CD4-positive, alpha-beta T cell treated with Interleukin-2 at 100 ng/mL for 4 hours (primary cell): ENCODE measurements around the gene CHKA.
"Not testable (repeated sequence)": the region's sequence is repeated elsewhere in the genome, so short reads cannot be mapped to it uniquely, and the experiment has no call there.

Experiments
- DNase-seq: peaks from one replicate; pipeline ENCODE4 v3.0.0-alpha.2; 2020; ENCODE audit warnings: low spot score

CHKA gene

DNA sequence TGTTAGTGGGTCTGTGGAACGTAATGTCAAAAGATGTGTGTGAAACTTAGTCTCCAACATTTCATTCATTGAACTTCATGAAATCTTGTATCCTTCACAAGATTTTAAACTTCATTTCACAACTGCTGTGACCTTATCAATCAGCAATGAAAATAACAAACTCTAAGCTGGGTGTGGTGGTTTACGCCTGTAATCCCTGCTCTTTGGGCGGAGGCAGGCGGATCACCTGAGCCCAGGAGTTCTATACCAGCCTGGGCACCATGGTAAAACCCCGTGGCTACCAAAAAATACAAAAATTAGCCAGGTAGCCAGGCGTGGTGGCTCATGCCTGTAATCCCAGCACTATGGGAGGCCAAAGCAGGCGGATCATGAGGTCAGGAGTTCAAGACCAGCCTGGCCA, 5.1 kb downstream of the CHKA start:
- DNase-seq: no peak

DNA sequence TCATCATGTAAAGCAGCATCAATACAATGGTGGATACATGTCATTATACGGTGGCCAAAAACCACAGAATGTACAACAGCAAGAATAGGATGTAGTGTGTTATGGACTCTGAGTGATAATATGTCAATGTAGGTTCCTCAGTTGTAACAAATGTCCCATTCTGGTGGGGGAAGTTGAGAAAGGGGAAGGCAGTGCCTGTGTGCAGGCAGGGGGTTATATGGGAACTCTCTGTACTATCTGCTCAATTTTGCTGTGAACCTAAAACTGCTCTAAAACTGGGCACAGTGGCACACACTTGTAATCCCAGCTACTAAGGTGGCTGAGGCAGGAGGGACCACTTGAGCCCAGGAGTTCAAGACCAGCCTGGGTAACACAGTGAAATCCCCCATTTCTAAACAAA, 5.9 kb downstream of the CHKA start:
- no peak for DNase-seq

- no peak for DNase-seq
Observed at GRCh38 chr11:68113986-68114385, 7.2 kb downstream of the CHKA start.

GRCh38 chr11:68107689-68108088, 13.5 kb downstream of the CHKA start:
- no peak for DNase-seq

DNA sequence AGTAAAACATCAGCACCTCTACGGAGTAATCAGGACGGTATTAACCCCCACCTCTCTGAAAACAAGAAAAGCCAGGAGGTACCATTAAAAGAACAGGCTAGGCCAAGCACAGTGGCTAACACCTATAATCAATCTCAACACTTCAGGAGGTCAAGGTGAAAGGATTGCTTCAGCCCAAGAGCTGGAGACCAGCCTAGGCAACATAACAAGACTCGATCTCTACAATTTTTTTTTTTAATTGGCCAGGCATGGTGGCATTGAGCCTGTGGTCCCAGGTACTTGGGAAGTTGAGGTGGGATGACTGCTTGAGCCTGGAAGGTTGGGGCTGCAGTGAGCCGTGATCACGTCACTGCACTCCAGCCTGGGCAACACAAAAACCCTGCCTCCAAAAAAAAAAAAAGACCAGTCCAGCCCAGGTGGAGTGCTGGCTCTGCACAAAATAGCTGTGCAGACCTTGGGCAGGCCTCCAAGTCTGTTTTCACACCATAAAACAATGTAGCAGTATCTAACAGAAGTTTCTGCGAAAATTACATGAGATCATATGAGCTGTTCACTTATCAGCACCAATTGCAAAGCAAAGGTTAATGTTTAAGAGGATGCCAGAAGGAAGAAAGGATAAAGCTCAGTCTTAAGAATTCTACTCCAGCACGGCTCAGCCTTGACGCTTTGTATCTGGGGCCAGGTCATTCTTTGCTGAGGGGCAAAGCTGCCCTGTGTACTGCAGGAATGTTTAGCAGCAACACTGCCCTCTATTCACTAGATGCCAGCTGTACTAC, 14.8 kb downstream of the CHKA start:
- DNase-seq: no peak

DNA sequence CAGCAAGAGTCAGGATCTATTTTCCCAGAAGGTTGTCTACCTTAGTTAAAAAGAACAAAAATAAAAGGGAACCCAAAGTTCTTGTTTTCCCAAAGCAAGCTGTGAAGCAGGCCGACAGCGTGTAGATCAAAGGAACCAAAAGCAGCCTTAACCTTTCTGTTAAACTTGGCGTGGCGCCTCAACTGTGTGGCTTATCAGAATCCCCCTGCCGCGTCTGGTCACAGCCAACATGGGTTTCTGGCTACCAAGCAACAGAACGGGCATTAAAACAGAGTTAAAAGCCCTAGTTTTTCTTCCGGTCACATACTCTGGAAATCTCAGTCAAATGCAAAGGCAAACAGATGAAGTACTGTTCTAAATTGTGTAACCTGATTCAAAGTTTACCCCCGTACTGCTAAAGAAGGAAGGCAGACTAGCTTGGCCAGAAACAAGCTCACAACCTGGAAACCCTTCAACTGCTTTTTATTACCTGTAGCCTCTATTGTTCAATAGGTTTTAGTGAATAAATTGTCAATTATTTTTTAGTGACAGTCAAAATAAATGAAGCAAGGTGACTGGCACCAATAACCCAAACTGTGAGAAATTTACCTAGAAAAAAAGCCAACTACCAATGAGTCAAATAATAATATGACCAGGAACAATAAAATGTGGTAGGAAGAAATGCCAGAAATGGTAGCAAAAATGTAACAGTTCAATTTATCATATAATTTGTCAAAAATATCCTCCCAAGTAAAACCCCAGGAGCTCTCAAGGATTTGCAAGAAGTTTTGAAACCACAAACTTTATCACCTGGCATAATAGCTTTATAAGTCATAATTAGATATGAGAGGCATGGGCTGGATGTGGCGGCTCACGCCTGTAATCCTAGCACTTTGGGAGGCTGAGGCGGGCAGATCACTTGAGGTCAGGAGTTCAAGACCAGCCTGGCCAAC, 21.4 kb downstream of the CHKA start:
- DNase-seq: peak; percentile 22

GRCh38 chr11:68099057-68099456, 22.1 kb downstream of the CHKA start:
- DNase-seq: no peak

- DNase-seq: no peak
Observed at GRCh38 chr11:68096962-68097361, 24.2 kb downstream of the CHKA start.

DNA sequence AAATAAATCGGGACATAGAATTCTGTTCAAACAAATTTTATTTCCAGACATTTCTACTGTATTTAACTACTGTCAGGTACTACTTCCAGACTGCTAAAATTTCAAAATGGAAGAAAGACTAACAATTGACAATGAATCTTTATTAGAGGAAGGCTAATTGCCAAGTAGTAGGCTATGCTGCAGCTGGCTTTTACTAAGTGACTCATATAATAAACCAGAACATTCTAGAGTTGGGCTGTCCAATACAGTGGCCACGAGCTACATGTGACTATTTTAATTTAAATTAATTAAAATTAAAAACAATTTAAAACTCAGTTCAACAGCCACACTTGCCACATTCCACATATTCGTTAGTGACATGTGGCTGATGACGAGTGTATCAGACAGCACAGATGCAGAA, 27.6 kb downstream of the CHKA start:
- no peak for DNase-seq

GRCh38 chr11:68092946-68093345, 28.2 kb downstream of the CHKA start:
- not testable (repeated sequence) for DNase-seq

- no peak for DNase-seq
Observed at GRCh38 chr11:68092411-68092810, 28.8 kb downstream of the CHKA start.

DNA sequence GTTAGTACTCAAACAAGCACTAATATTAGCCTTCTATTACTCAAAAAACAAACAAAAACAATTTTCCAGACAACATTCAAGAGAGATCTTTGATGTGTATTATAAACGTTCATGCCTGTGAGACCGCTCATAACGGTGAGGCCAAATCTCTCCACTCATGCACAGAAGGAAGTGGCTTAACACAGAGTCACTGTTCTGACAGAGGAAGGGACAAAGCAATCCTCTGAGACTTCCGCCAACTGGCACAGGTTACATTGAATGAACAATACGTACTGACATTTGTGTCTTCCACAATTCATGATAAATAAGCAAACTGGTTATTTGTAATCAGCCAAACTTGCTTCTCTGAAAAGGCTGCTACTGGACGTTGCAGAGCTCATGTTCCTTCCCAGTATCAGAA, 30.5 kb downstream of the CHKA start:
- DNase-seq: no peak

DNA sequence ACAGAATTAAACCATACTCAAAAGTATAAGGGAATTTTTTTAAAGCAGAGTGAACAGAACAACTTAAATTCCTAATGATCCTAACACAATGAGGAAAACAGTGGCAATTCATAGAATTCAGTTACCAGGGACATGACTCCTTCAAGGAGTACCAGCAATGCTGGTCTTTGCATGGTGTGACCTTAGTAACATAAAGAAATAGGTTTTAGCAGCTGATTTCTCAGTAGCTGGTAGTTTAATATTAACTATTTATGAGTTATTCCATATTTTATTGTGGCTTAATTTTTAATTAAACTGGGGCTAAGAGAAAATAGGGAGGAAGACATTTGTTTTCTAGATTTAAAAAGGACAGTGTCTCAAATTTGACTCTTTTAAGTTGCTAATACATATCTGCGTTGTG, 30.9 kb downstream of the CHKA start:
- DNase-seq: no peak

DNA sequence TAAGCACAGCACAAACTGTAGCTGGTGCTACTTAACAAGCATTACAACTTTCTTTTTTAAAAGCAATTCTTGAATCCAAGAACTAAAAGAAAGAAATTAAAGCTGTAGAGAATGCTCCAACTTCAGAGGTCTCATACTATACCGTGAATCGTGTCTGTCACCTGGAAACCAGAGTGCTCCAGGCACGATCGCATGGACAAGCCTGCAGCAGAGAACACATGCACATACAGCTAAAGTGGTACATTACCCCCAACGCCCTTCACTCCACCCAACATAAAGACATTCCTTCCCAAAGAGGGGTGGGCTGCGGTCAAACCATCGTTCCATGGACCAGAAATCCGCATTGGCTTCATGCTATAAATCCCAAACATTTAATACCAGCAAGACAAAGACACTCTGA, 31.5 kb downstream of the CHKA start:
- DNase-seq: no peak

GRCh38 chr11:68083517-68083916, 37.7 kb downstream of the CHKA start:
- no peak for DNase-seq

DNA sequence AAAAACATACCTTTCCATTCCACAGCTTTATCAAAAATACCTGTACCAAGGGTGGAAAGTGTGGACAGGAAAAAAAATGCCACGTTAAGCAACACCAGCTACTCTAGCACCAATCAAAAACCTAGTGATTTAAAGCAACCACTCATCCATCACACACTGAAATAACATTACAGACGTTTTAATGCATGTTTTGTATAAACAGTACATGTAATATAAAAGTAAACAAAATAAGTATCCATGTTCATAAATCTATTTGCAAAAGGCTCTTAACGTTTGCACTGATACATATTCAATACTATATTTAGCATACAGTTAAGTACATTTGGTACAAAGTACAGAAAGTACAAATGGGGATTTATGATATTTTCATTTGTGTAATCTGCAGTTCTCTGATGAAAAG, 38.7 kb downstream of the CHKA start:
- DNase-seq: no peak

GRCh38 chr11:68081691-68082090, 39.5 kb downstream of the CHKA start:
- no peak for DNase-seq

- DNase-seq: no peak
Observed at GRCh38 chr11:68080860-68081259, 40.3 kb downstream of the CHKA start.

DNA sequence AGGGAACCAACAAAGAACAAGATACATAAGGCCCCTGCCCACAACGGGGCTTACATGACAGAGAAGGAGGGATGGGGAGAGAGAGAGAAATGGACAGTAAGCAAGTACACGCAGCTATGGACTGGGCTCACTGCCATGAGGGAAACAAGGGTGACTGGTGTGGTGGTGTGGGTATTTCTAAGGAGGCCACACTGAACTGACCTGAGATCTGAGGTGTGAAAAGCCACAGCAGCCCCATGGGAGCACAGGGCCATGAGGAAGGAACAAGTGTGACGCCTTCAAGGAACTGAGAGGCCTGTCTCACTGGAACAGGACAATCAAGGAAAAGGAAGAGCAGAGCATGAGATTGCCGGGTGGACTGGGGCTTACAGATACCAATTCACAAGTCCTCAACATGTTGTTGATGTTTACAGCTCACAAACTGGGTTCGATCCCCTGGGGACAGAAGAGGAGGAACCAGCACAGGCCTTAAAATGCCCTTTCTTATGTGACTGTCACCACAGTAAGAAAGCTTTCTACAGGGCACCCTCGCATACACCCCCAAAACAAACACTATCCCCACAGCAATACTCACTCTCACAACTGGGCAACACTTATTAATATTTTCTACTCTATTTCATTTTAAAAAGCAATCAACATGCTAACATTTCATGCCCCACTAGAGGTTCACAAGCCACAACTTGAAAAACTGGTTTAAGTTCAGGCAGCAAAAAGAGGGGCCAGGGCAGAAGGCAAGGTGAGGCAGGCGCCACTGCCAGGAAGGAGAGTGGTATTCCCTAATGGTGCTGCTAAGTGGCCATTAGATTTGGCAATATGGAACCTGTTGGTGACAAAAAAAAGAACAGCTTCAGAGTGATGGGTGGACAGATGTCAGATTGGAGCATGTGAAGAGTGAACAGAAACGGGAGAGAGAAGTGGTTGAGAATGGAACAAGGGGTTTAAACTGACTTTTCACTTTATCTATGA, 43.3 kb downstream of the CHKA start:
- no peak for DNase-seq

- no peak for DNase-seq
Observed at GRCh38 chr11:68076371-68077042, 44.7 kb downstream of the CHKA start.

DNA sequence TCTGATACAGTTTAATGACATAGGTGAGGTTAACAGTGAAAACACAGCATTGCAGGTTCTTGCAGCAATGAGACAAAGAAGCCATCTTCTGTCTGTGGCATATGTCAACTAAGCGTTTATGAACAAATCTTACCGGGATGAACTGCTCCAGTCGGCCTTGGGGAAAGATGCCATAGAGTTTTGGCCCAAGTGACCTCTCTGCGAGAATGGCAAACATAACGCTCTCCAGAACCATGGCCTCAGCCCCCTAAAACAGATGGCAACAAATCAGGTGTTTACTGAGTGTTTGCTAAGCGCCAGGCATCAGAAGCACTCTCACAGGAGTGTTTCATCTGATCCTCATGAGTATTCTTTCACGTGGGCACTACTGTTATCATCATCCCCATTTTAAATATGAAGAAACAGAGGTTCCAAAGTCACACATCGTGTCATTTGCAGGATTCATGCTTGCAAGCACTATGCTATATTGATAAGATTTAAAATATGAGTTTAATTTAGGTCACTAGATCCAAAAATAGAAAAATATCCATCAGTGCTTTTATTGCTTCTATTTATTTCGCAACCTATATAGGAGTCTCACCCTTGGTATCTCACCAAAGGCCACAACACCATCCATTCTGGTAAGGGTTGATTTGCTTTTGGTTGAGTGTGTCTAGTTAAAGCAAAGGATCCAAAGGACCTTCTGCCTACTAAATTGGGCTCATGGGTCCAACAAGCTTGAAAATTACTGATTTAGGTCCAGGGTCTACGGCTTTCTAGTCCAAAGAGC, 46.4 kb downstream of the CHKA start:
- DNase-seq: no peak
